T-cell (primary cell): Measurements from ENCODE around the gene HSH2D. TPM values are rescaled to one million over a fixed set of nuclear protein-coding genes. Genes with fewer than 3 reads are reported as not detected.
A peak's percentile ranks its signal among the peaks of the same experiment; 100 is the strongest.

Source experiments
- ATAC-seq, 4 experiments: fragments of 200-7000 bp in 3 of 4; fragments of 150-1000 bp in 1 of 4; cut with Tn5 transposase; replicated peaks in 1 of 4; 1 replicate in 3 of 4; 2 replicates in 1 of 4; pipeline ENCODE4 v1.10.0; 2021; ENCODE audit warnings: moderate library complexity in 3 of 4, mild to moderate bottlenecking in 2 of 4, moderate number of reproducible peaks in 1 of 4
- CTCF ChIA-PET, 2 donors: fragments of 300-600 bp; sonication (Branson Sonifier 250); formaldehyde crosslinking; loops; one replicate each; lab custom pipeline; 2022; ENCODE audit warnings: antibody characterized with exemption in 2 of 2; lab: Charles Lee
- POLR2A ChIA-PET, 2 donors: fragments of 300-600 bp; sonication (Branson Sonifier 250); formaldehyde crosslinking; loops; one replicate each; lab custom pipeline; 2022; ENCODE audit warnings: antibody characterized with exemption in 2 of 2; lab: Charles Lee
- DNase-seq, 35 experiments: peaks; one replicate each; pipeline versions ENCODE4 v3.0.0 to v3.0.0-alpha.2; 2013 to 2023
- H3K27ac ChIP-seq: one replicate; pipeline ENCODE4 v1.5.1; 2013; ENCODE audit warnings: low read length
- H3K27me3 ChIP-seq, 2 experiments: replicated peaks in 1 of 2; 1 replicate in 1 of 2; 2 replicates in 1 of 2; pipeline versions ENCODE4 v1.6.1 to v1.7.0; 2013; ENCODE audit warnings: low read length in 1 of 2, mixed read lengths in 1 of 2; ENCODE audit not compliant: control insufficient read depth in 2 of 2, insufficient read depth in 2 of 2; ENCODE audit errors: extremely low read depth in 1 of 2
- H3K36me3 ChIP-seq, 2 donors: 1 replicate in 1 of 2; 2 replicates in 1 of 2; pipeline versions ENCODE4 v1.6.1 to v1.7.0; 2013; ENCODE audit warnings: low read length in 1 of 2; ENCODE audit not compliant: control insufficient read depth in 2 of 2, insufficient read depth in 1 of 2; ENCODE audit errors: extremely low read depth in 1 of 2
- H3K4me1 ChIP-seq, 2 experiments: 1 replicate in 1 of 2; 2 replicates in 1 of 2; pipeline versions ENCODE4 v1.6.1 to v1.7.0; 2013; ENCODE audit warnings: low read length in 2 of 2, mixed read lengths in 1 of 2; ENCODE audit not compliant: insufficient read depth in 2 of 2, control insufficient read depth in 1 of 2; ENCODE audit errors: extremely low read depth in 1 of 2
- H3K4me3 ChIP-seq, 2 donors: 1 replicate in 1 of 2; 2 replicates in 1 of 2; pipeline versions ENCODE4 v1.5.1 to v1.7.0; 2013; ENCODE audit warnings: mild to moderate bottlenecking in 2 of 2, low read length in 1 of 2, moderate library complexity in 1 of 2; ENCODE audit not compliant: control insufficient read depth in 1 of 2; ENCODE audit errors: extremely low read depth in 1 of 2
- H3K9me3 ChIP-seq: 2 replicates; pipeline ENCODE4 v1.7.0; 2013
- H3K27ac Mint-ChIP-seq, 2 donors: one replicate each; pipeline ENCODE4 v1.8.0; 2020 to 2021; ENCODE audit warnings: mild to moderate bottlenecking in 2 of 2, mixed read lengths in 2 of 2
- H3K27me3 Mint-ChIP-seq, 2 donors: one replicate each; pipeline ENCODE4 v1.8.0; 2021 to 2022; ENCODE audit warnings: mixed read lengths in 2 of 2
- H3K36me3 Mint-ChIP-seq: one replicate; pipeline ENCODE4 v1.8.0; 2021; ENCODE audit warnings: mixed read lengths
- H3K4me1 Mint-ChIP-seq, 3 donors: one replicate each; pipeline ENCODE4 v1.8.0; 2020 to 2022; ENCODE audit warnings: mixed read lengths in 3 of 3, mild to moderate bottlenecking in 1 of 3
- H3K4me3 Mint-ChIP-seq, 3 donors: one replicate each; pipeline ENCODE4 v1.8.0; 2020 to 2022; ENCODE audit warnings: mild to moderate bottlenecking in 3 of 3, mixed read lengths in 3 of 3, moderate library complexity in 3 of 3
- H3K9me3 Mint-ChIP-seq, 3 donors: one replicate each; pipeline ENCODE4 v1.8.0; 2020 to 2022; ENCODE audit warnings: mixed read lengths in 3 of 3
- WGBS: methylation state at CpG from one replicate; pipeline ENCODE4 v1.1.5; 2013; ENCODE audit warnings: missing lambda C conversion rate; ENCODE audit not compliant: insufficient coverage; 5-methylcytosine and 5-hydroxymethylcytosine counted together
- total RNA-seq, 35 experiments: library from RNA in 6 of 35; stranded (reverse) in 6 of 35; fragments of 120-200 nt in 1 of 35; gene quantifications; one replicate each; pipeline versions ENCODE4 v1.2.1 to v1.2.4 and lab custom pipeline; 2013 to 2026

HSH2D gene
- total RNA-seq, 5 donors from 2014 or later (not counting 1 experiment from before 2014, with no cell fraction given), result 23.5 to 37.0 (median 28.5) TPM

DNA sequence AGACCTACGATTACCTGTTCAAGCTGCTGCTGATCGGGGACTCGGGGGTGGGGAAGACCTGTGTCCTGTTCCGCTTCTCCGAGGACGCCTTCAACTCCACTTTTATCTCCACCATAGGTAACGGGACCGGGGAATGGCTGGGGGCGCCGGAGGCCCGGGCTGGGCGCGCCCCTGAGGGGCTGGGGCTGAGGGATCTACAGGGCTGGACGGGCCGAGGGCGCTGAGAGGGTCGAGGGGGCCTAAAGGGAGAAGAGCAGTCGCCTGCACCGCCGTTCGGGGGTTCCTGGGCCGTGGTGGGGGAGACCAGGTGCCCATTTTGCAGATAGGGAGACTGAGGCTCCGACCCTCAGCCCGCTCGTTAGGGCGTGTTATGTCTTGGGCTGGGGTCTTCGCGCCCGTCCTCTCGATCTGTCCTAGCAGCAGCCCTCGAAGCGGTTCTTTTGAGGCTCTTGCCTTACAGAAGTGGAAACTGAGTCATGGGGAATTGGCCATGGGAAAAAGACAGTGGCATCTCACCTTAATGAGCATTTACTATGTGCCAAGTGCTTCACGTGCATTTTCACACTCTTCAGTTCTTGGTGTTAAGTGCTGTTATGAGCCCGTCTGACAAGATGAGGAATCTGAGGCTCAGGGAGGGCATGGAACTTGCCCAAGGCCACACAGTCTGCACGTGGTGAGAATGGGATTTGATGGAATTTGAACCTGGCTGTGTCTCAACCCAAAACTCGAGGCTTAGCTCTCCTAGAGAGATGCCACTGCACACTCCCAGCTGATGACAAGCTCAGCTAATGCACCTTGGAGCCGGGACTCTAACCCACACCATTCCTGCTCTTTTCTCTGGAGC lies 31.4 kb upstream of the HSH2D start:
- peak overlapping the region; percentile 94 to 98 (median 97) for H3K4me3 Mint-ChIP-seq
- ChIA-PET POLR2A (interaction anchor here in 1 of 2 donors (0.5 to 0.8 kb wide), 2 partner anchors 47 to 73 kb away, joined by 3 to 7 read pairs; partner anchors contain the start of gene FAM32A), CTCF (interaction anchor here in 1 of 2 donors (1.9 to 2.0 kb wide), 2 partner anchors 26 to 41 kb away, joined by 5 to 10 read pairs; no protein-coding TSS in a partner anchor)
- H3K36me3 Mint-ChIP-seq, result peaks cover 11% of the 10 kb centered on the region
- Histone ChIP-seq H3K27me3 (no peaks in the 10 kb centered on the region), H3K9me3 (no peaks in the 10 kb centered on the region), H3K4me3 (peak overlapping the region; percentile 60 to 84), H3K36me3 (peaks cover 5 to 22% of the 10 kb centered on the region in 2 donors), H3K27ac (peak overlapping the region; percentile 82), H3K4me1 (peaks cover 4 to 50% of the 10 kb centered on the region in 2 experiments)
- no peaks in the 10 kb centered on the region for H3K9me3 Mint-ChIP-seq
- no peak for ATAC-seq
- peak in 1 of 35 experiments; percentile 24 for DNase-seq
- H3K27ac Mint-ChIP-seq, result peak overlapping the region; percentile 97 to 98
- WGBS, result 0% methylated on average over 21 of the region's 37 CpGs
- H3K27me3 Mint-ChIP-seq, result no peaks in the 10 kb centered on the region
- peaks cover 36 to 47% (median 45%) of the 10 kb centered on the region in 3 donors for H3K4me1 Mint-ChIP-seq

DNA sequence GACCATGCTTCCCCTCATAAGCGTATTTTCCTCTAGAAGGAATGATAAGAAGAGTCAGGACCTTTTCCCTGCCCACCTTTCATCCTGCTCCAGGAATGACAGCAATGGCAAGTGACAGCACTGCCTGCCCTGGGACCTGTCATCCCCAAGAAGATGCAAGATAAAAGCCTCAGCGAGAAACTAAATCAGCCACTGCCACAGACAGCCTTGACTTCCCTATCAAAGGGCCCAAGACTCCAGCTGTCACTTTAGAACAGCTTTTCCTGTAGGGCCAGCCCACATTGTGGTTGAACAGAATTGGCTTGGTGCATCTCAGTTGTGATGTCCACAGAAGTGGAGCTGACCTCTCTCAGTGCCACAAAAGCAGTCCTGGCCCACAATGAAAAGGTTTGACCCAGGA lies 30.7 kb upstream of the HSH2D start:
- Histone ChIP-seq H3K4me3 (peak overlapping the region; percentile 60 to 84), H3K27me3 (no peaks in the 10 kb centered on the region), H3K27ac (peak overlapping the region; percentile 82), H3K9me3 (no peaks in the 10 kb centered on the region), H3K4me1 (peaks cover 4 to 55% of the 10 kb centered on the region in 2 experiments), H3K36me3 (peaks cover 5 to 28% of the 10 kb centered on the region in 2 donors)
- Mint-ChIP-seq H3K27me3 (no peaks in the 10 kb centered on the region), H3K4me1 (peaks cover 42 to 53% (median 52%) of the 10 kb centered on the region in 3 donors), H3K27ac (peak overlapping the region; percentile 97 to 98), H3K36me3 (peaks cover 17% of the 10 kb centered on the region), H3K9me3 (no peaks in the 10 kb centered on the region), H3K4me3 (peak overlapping the region; percentile 94 to 98 (median 97))
- no CpG with 5 or more reads among the region's 2 CpGs for WGBS
- ATAC-seq, result no peak
- ChIA-PET POLR2A (no interaction called here), CTCF (interaction anchor here in 1 of 2 donors (0.8 to 2.0 kb wide), 2 partner anchors 26 to 50 kb away, joined by 3 to 5 read pairs; no protein-coding TSS in a partner anchor)
- DNase-seq, result no peak

DNA sequence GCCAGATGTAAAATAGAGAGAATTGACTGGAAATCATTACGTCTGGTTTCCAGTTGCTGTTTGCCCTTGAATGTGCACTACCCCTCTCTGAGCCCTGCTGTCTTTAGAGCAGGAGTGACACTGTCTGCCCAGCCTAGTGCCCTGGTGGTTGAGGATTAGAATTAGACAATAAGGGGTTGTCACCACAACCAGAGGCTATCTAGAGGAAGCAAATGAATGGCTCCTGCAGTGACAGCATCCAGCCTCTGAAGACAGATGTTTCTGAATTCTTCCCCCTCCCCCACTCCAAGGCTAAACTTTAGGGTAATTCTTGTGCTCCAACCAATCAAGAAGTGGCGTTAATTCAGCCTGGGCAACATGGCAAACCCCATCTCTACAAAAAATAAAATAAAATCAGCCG lies 29.8 kb upstream of the HSH2D start:
- H3K4me1 Mint-ChIP-seq, result peaks cover 52 to 63% (median 61%) of the 10 kb centered on the region in 3 donors
- no peaks in the 10 kb centered on the region for H3K9me3 Mint-ChIP-seq
- ATAC-seq (no peak), DNase-seq (no peak)
- CTCF ChIA-PET, result interaction anchor here (0.5 to 0.9 kb wide), 4 partner anchors 51 to 892 kb away, joined by 3 to 5 read pairs (median 4); no protein-coding TSS in a partner anchor
- H3K36me3 Mint-ChIP-seq, result peaks cover 24% of the 10 kb centered on the region
- H3K4me3 Mint-ChIP-seq, result peak overlapping the region; percentile 36 to 97 (median 66)
- no peaks in the 10 kb centered on the region for H3K9me3 ChIP-seq
- POLR2A ChIA-PET, result interaction anchor here in 1 of 2 donors (0.7 kb wide), 1 partner anchor 72 kb away, joined by 3 read pairs; the partner anchor contains the start of gene FAM32A
- H3K4me1 ChIP-seq, result peaks cover 4 to 65% of the 10 kb centered on the region in 2 experiments
- H3K27ac ChIP-seq, result no peak overlapping the region
- H3K4me3 ChIP-seq, result no peak overlapping the region
- H3K27ac Mint-ChIP-seq, result peak overlapping the region; percentile 48 to 55
- no peaks in the 10 kb centered on the region for H3K27me3 Mint-ChIP-seq
- peaks cover 5 to 37% of the 10 kb centered on the region in 2 donors for H3K36me3 ChIP-seq
- H3K27me3 ChIP-seq, result no peaks in the 10 kb centered on the region
- WGBS, result 60% methylated on average over 1 of the region's 3 CpGs

DNA sequence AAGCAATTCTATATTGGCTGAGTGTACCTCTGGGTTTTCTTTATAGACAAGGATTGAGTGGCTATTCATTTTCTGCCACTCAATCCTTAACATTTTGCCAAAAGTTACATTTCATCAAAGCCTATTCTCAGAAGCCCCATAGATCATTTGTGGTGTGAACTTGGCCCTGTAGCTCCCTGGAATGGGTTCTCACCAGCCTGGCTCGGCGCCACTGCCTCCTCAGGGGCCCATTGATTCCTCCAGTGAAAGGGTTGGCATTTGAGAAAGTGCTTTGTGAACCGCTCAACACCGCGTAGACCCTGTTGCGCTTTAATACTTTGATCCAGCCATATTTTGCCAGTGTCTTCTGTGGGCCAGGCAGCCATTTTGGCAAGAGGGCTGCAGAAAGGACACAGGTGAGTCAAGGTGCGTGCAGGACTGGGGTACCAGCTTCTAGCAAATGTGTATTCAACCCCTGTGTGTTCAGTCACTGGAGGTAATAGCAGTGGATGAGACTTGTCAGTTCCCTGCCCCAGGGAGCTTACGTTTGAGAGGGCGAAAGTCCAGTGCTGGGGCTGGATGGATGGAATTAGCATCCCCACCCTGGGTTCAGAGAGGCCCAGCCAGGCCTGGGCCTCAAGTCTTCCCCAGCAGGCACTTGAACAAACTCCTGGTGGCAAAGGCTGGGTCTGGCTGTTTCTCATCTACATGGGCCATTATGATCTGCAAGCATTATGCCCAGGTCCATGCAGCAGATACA lies 28.0 kb upstream of the HSH2D start:
- 99% methylated on average over 7 of the region's 9 CpGs for WGBS
- H3K4me3 ChIP-seq, result no peak overlapping the region
- H3K27me3 ChIP-seq, result no peaks in the 10 kb centered on the region
- Mint-ChIP-seq H3K4me3 (no peak overlapping the region), H3K27ac (peak overlapping the region; percentile 34 to 60), H3K9me3 (no peaks in the 10 kb centered on the region), H3K27me3 (no peaks in the 10 kb centered on the region), H3K4me1 (peaks cover 54 to 74% (median 73%) of the 10 kb centered on the region in 3 donors), H3K36me3 (peaks cover 30% of the 10 kb centered on the region)
- H3K9me3 ChIP-seq, result no peaks in the 10 kb centered on the region
- ChIA-PET CTCF (interaction anchor here in 1 of 2 donors (0.6 kb wide), 1 partner anchor 67 kb away, joined by 3 read pairs; no protein-coding TSS in a partner anchor), POLR2A (interaction anchor here in 1 of 2 donors (0.6 kb wide), 1 partner anchor 1726 kb away, joined by 3 read pairs; no protein-coding TSS in a partner anchor)
- H3K36me3 ChIP-seq, result peaks cover 12 to 44% of the 10 kb centered on the region in 2 donors
- H3K27ac ChIP-seq, result no peak overlapping the region
- peaks cover 4 to 81% of the 10 kb centered on the region in 2 experiments for H3K4me1 ChIP-seq
- ATAC-seq, result no peak
- no peak for DNase-seq

DNA sequence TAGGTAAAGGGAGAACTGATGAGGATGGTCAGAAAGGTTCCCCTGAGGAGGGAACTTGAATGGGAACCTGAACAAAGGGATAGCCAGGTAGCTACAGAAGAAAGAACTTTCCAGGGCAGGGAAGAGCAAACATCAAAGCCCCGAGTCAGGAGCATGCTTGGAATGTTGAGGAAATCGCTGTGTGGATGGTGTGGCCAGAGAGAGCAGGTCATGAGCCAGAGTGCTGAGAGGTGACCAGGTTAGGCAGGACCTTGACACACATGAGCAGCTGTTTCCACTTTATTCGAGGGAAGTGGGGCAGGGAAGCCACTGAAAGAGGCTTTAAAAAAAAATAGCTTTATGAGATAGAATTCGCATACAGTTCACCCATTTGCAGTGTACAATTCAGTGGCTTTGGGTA lies 27.4 kb upstream of the HSH2D start:
- Mint-ChIP-seq H3K27ac (peak overlapping the region; percentile 30 to 60), H3K4me3 (no peak overlapping the region), H3K4me1 (peaks cover 51 to 73% (median 71%) of the 10 kb centered on the region in 3 donors), H3K27me3 (no peaks in the 10 kb centered on the region), H3K9me3 (no peaks in the 10 kb centered on the region), H3K36me3 (peaks cover 30% of the 10 kb centered on the region)
- Histone ChIP-seq H3K27ac (no peak overlapping the region), H3K9me3 (no peaks in the 10 kb centered on the region), H3K4me1 (peaks cover 4 to 79% of the 10 kb centered on the region in 2 experiments), H3K36me3 (peaks cover 13 to 46% of the 10 kb centered on the region in 2 donors), H3K4me3 (no peak overlapping the region), H3K27me3 (no peaks in the 10 kb centered on the region)
- DNase-seq (no peak), ATAC-seq (no peak)
- WGBS, result 96% methylated on average over 2 of the region's 4 CpGs
- POLR2A ChIA-PET, result no interaction called here
- CTCF ChIA-PET, result interaction anchor here in 1 of 2 donors (0.6 kb wide), 1 partner anchor 723 kb away, joined by 3 read pairs; no protein-coding TSS in a partner anchor
